Measurements from ENCODE around the gene CHIC1. TPM values are rescaled to one million over a fixed set of nuclear protein-coding genes. Genes with fewer than 3 reads are reported as not detected.
"Not testable (repeated sequence)": the region's sequence is repeated elsewhere in the genome, so short reads cannot be mapped to it uniquely, and the experiment has no call there.

CHIC1 gene
- total RNA-seq, 4 donors from 2014 or later, result 1.0 to 5.7 (median 2.4) TPM

DNA sequence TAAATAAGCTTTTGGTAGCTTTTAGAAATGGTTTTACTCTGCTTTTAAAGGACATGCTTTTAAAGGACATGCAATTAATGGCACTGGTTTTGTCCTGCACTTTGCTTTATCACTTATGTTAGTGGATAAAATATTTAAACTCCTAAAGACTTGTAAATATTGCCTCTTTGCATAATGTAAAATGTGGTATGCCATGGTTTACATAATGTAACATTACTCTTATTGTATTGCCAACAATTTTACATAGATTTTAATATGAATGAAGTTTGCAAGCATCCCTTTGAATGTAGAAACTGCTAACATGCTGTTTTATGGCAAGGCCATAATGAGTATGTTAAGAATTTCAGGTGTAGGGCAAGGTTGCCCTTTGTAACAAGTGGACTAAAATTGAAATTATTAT is 118.4 kb downstream of the CHIC1 start:
- no peaks in the 10 kb centered on the region for H3K27me3 ChIP-seq
- no peak for TF ChIP-seq POLR2A (IDR thresholded peaks at IDR 0.05)
- TF ChIP-seq, protein P1, sequence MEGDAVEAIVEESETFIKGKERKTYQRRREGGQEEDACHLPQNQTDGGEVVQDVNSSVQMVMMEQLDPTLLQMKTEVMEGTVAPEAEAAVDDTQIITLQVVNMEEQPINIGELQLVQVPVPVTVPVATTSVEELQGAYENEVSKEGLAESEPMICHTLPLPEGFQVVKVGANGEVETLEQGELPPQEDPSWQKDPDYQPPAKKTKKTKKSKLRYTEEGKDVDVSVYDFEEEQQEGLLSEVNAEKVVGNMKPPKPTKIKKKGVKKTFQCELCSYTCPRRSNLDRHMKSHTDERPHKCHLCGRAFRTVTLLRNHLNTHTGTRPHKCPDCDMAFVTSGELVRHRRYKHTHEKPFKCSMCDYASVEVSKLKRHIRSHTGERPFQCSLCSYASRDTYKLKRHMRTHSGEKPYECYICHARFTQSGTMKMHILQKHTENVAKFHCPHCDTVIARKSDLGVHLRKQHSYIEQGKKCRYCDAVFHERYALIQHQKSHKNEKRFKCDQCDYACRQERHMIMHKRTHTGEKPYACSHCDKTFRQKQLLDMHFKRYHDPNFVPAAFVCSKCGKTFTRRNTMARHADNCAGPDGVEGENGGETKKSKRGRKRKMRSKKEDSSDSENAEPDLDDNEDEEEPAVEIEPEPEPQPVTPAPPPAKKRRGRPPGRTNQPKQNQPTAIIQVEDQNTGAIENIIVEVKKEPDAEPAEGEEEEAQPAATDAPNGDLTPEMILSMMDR (IDR thresholded peaks at IDR 0.05), result no peak

DNA sequence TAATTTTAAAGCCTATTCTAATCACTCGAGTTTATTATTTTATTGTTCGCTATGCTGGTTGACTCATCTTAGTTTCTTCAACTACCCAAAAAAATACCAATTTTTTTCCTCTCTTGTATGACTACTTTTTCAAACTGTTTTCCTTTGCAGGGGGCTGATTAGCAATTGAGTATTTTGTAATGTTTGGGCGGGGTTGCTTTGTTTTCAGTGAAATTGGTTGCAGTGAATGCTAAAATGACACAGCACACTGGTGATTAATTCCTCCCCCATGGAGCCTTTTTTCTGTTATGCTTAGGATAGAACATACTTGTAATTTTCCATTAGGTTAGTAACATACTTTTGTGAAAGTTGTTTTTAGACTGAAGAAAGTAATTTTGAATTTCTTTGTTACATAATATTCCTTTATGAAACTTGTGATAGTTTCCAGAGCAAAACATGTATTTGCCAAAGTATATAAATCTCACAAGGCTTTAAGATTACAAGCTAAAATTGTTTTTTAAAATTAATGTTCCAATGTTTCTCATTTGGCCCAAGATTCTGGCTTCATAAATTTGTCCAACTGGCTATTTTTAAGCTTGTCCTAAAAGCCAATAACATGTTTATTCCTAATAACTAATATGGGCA is 120.4 kb downstream of the CHIC1 start:
- 63 to 67% methylated on average over 3 of the region's 3 CpGs for WGBS, 2 donors

More for the DNA sequence above, 118.4 kb downstream of the CHIC1 start:
- intact Hi-C loops (cut with DNase I), result no loop called here
- no peaks in the 10 kb centered on the region for H3K4me1 ChIP-seq
- H3K36me3 ChIP-seq, result no peaks in the 10 kb centered on the region
- no peak for DNase-seq
- H3K4me3 ChIP-seq, result no peak overlapping the region
- no peak overlapping the region for H3K27ac ChIP-seq
- peaks cover 0 to 2% (median 0%) of the 10 kb centered on the region in 3 donors for H3K9me3 ChIP-seq

DNA sequence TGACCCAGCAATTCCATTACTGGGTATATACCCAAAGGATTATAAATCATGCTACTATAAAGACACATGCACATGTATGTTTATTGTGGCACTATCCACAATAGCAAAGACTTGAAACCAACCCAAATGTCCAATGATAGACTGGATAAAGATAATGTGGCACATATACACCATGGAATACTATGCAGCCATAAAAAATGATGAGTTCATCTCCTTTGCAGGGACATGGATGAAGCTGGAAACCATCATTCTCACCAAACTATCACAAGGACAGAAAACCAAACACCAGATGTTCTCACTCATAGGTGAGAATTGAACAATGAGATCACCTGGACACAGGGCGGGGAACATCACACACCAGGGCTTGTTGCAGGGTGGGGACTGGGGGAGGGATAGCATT is 144.0 kb downstream of the CHIC1 start:
- peaks cover 0 to 13% (median 6%) of the 10 kb centered on the region in 3 donors for H3K9me3 ChIP-seq
- 83 to 88% methylated on average over 1 of the region's 1 CpG for WGBS, 2 donors

More for the DNA sequence above, 120.4 kb downstream of the CHIC1 start:
- Histone ChIP-seq H3K4me1 (no peaks in the 10 kb centered on the region), H3K36me3 (no peaks in the 10 kb centered on the region), H3K27me3 (no peaks in the 10 kb centered on the region), H3K27ac (no peak overlapping the region), H3K9me3 (no peaks in the 10 kb centered on the region), H3K4me3 (no peak overlapping the region)
- TF ChIP-seq POLR2A (IDR thresholded peaks at IDR 0.05), result no peak
- TF ChIP-seq, protein P1 (IDR thresholded peaks at IDR 0.05), result no peak
- intact Hi-C loops (cut with DNase I), result no loop called here
- DNase-seq, result no peak

DNA sequence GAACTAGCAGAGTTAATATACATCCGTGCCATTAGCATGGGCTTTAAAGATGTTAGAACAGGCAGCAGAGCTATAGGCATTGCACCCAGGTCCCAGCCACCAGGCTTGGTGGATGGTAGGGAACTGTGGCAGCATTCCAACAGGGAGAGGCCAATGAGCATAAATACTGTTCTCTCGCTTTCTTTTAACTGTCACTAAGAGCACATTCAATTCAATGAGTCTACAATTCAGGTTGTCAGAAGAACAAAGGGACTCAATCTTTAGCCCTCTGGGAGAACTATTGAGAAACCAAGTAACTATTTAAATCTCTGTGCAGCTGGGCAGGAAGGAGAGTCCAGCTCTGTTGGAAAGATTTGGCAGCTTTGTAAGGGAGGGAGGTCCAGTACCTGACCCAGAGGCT is 165.6 kb downstream of the CHIC1 start:
- intact Hi-C loops (cut with DNase I), result no loop called here
- TF ChIP-seq POLR2A (IDR thresholded peaks at IDR 0.05), result no peak
- TF ChIP-seq, protein P1 (IDR thresholded peaks at IDR 0.05), result no peak
- WGBS, 2 donors, result 20 to 40% methylated on average over 2 of the region's 2 CpGs

More for the DNA sequence above, 144.0 kb downstream of the CHIC1 start:
- H3K27me3 ChIP-seq; H3K4me1 ChIP-seq; H3K27ac ChIP-seq; intact Hi-C loops (cut with DNase I); DNase-seq; H3K4me3 ChIP-seq; H3K36me3 ChIP-seq: not testable (repeated sequence)

More for the DNA sequence above, 165.6 kb downstream of the CHIC1 start:
- H3K36me3 ChIP-seq, result no peaks in the 10 kb centered on the region
- no peak for DNase-seq
- no peaks in the 10 kb centered on the region for H3K4me1 ChIP-seq
- H3K9me3 ChIP-seq, result no peaks in the 10 kb centered on the region
- no peak overlapping the region for H3K27ac ChIP-seq
- no peaks in the 10 kb centered on the region for H3K27me3 ChIP-seq
- no peak overlapping the region for H3K4me3 ChIP-seq

Other genes starting within 250 kb of the CHIC1 start
- gene CDX4, start 116.1 kb upstream of the CHIC1 start, total RNA-seq, result not detected

All from esophagus squamous epithelium (tissue), 5 donors.